Karpas-422 (cell line): Measurements from ENCODE around the gene FAM3A. TPM values are rescaled to one million over a fixed set of nuclear protein-coding genes. Genes with fewer than 3 reads are reported as not detected.
A peak's percentile ranks its signal among the peaks of the same experiment; 100 is the strongest.

ENCODE experiments used
- DNase-seq: peaks from one replicate; pipeline ENCODE4 v3.0.0-alpha.2; 2015
- H2AFZ ChIP-seq: fragments of 200-600 bp; sonication (generic); 2 replicates; pipeline ENCODE4 v1.6.1; 2014; ENCODE audit warnings: antibody characterized with exemption, low read length, mixed read lengths
- H3K27ac ChIP-seq: fragments of 200-600 bp; sonication (generic); 2 replicates; pipeline ENCODE4 v1.5.1; 2014; ENCODE audit warnings: mild to moderate bottlenecking, low read length, moderate library complexity
- H3K27me3 ChIP-seq: fragments of 200-600 bp; sonication (generic); 2 replicates; pipeline ENCODE4 v1.6.1; 2014; ENCODE audit warnings: low read length, mixed read lengths
- H3K36me3 ChIP-seq: fragments of 200-600 bp; sonication (generic); 2 replicates; pipeline ENCODE4 v1.6.1; 2014; ENCODE audit warnings: low read length, mixed read lengths; ENCODE audit not compliant: insufficient read depth
- H3K4me1 ChIP-seq: fragments of 200-600 bp; sonication (generic); 2 replicates; pipeline ENCODE4 v1.6.1; 2014; ENCODE audit warnings: mild to moderate bottlenecking, low read length, mixed read lengths
- H3K4me2 ChIP-seq: fragments of 200-600 bp; sonication (generic); 2 replicates; pipeline ENCODE4 v1.6.1; 2014; ENCODE audit warnings: low read length, low read depth, mild to moderate bottlenecking; ENCODE audit not compliant: poor library complexity, severe bottlenecking
- H3K4me3 ChIP-seq: fragments of 200-600 bp; sonication (generic); 2 replicates; pipeline ENCODE4 v1.5.1; 2014; ENCODE audit warnings: mild to moderate bottlenecking, antibody characterized with exemption, low read length, mixed read lengths
- H3K79me2 ChIP-seq: fragments of 200-600 bp; sonication (generic); 2 replicates; pipeline ENCODE4 v1.6.1; 2014; ENCODE audit warnings: mild to moderate bottlenecking, low read length, mixed read lengths
- H3K9ac ChIP-seq: fragments of 200-600 bp; sonication (generic); 2 replicates; pipeline ENCODE4 v1.6.0; 2014; ENCODE audit warnings: low read length
- H3K9me2 ChIP-seq: fragments of 200-600 bp; sonication (generic), shearing (Covaris generic); replicated peaks from 2 replicates; pipeline ENCODE4 v1.6.0; 2014; ENCODE audit warnings: mild to moderate bottlenecking, low read length, moderate library complexity; ENCODE audit not compliant: insufficient read depth
- H3K9me3 ChIP-seq: fragments of 300-700, 200-600 bp; sonication (generic); 2 replicates; pipeline ENCODE4 v1.6.1; 2014; ENCODE audit warnings: low read length, mixed read lengths
- H4K20me1 ChIP-seq: fragments of 200-600 bp; sonication (generic); 2 replicates; pipeline ENCODE4 v1.6.1; 2014; ENCODE audit warnings: mild to moderate bottlenecking, antibody characterized with exemption, low read length, low read depth; ENCODE audit not compliant: insufficient read depth
- total RNA-seq: library from RNA; depleted of rRNA; stranded (reverse); fragments of >200 nt; shearing (Covaris generic); gene quantifications from 2 replicates; pipeline ENCODE4 v1.2.3, GENCODE V29; 2014; ENCODE audit warnings: low replicate concordance

FAM3A gene
- total RNA-seq, 1 experiment from 2014 or later = 14.0 TPM

GRCh38 chrX:154483325-154483724 is 32.7 kb downstream of the FAM3A start:
- Histone ChIP-seq H3K79me2 (peaks cover 21% of the 10 kb centered on the region), H3K4me3 (no peak overlapping the region), H3K4me1 (peaks cover 63% of the 10 kb centered on the region), H4K20me1 (no peaks in the 10 kb centered on the region), H3K9me2 (no peaks in the 10 kb centered on the region), H2AFZ (no peak overlapping the region), H3K27ac (no peak overlapping the region), H3K27me3 (no peaks in the 10 kb centered on the region), H3K9me3 (no peaks in the 10 kb centered on the region), H3K4me2 (no peak overlapping the region), H3K36me3 (peaks cover 4% of the 10 kb centered on the region; the same call in 1 of the 2 replicates), H3K9ac (no peak overlapping the region)
- DNase-seq = no peak

GRCh38 chrX:154482786-154483185 is 33.2 kb downstream of the FAM3A start:
- H3K4me2 ChIP-seq = no peak overlapping the region
- H3K9me2 ChIP-seq = no peaks in the 10 kb centered on the region
- no peak overlapping the region for H3K4me3 ChIP-seq
- peaks cover 64% of the 10 kb centered on the region for H3K4me1 ChIP-seq
- H3K36me3 ChIP-seq = peaks cover 4% of the 10 kb centered on the region; the same call in 1 of the 2 replicates
- no peak overlapping the region for H2AFZ ChIP-seq
- H3K9me3 ChIP-seq = no peaks in the 10 kb centered on the region
- no peaks in the 10 kb centered on the region for H3K27me3 ChIP-seq
- H4K20me1 ChIP-seq = no peaks in the 10 kb centered on the region
- H3K79me2 ChIP-seq = peaks cover 18% of the 10 kb centered on the region
- DNase-seq = no peak
- H3K9ac ChIP-seq = peak overlapping the region; percentile 38; the same call in 1 of the 2 replicates
- H3K27ac ChIP-seq = peak overlapping the region; percentile 43

GRCh38 chrX:154481911-154482601 is 34.0 kb downstream of the FAM3A start:
- peaks cover 4% of the 10 kb centered on the region; the same call in 1 of the 2 replicates for H3K36me3 ChIP-seq
- peak overlapping the region; percentile 20 for H3K4me2 ChIP-seq
- H3K27me3 ChIP-seq = no peaks in the 10 kb centered on the region
- H3K4me1 ChIP-seq = peaks cover 62% of the 10 kb centered on the region
- H2AFZ ChIP-seq = peak overlapping the region; percentile 56; the same call in 1 of the 2 replicates
- peaks cover 18% of the 10 kb centered on the region for H3K79me2 ChIP-seq
- H3K27ac ChIP-seq = peak overlapping the region; percentile 43; the same call in 1 of the 2 replicates
- no peak overlapping the region for H3K4me3 ChIP-seq
- H3K9ac ChIP-seq = no peak overlapping the region; the same call in 1 of the 2 replicates
- no peaks in the 10 kb centered on the region for H3K9me2 ChIP-seq
- no peaks in the 10 kb centered on the region for H3K9me3 ChIP-seq
- DNase-seq = no peak
- H4K20me1 ChIP-seq = no peaks in the 10 kb centered on the region

GRCh38 chrX:154481195-154481594 is 34.8 kb downstream of the FAM3A start:
- no peaks in the 10 kb centered on the region for H3K9me3 ChIP-seq
- H4K20me1 ChIP-seq = no peaks in the 10 kb centered on the region
- no peaks in the 10 kb centered on the region for H3K27me3 ChIP-seq
- H2AFZ ChIP-seq = no peak overlapping the region
- H3K9me2 ChIP-seq = no peaks in the 10 kb centered on the region
- peaks cover 18% of the 10 kb centered on the region for H3K79me2 ChIP-seq
- peaks cover 4% of the 10 kb centered on the region; the same call in 1 of the 2 replicates for H3K36me3 ChIP-seq
- no peak overlapping the region for H3K4me3 ChIP-seq
- H3K4me1 ChIP-seq = peaks cover 62% of the 10 kb centered on the region
- no peak for DNase-seq
- 0 out of 2 replicates have a peak overlapping the region, but pooled peaks have one; percentile 34 for H3K27ac ChIP-seq
- no peak overlapping the region for H3K9ac ChIP-seq
- H3K4me2 ChIP-seq = no peak overlapping the region

GRCh38 chrX:154478728-154479622 is 37.1 kb downstream of the FAM3A start, which contains the start of gene LAGE3:
Gene LAGE3 (minus strand): TSS chrX:154479281. CDS start chrX:154478915, 366 bp downstream.
- peak within 1 kb of the TSS; percentile 79 for H3K9ac ChIP-seq
- H3K36me3 ChIP-seq = no peaks in the 10 kb centered on the region
- H3K27ac ChIP-seq = peak within 1 kb of the TSS; percentile 82
- H2AFZ ChIP-seq = no peak within 1 kb of the TSS; the same call in 1 of the 2 replicates
- no peaks in the 10 kb centered on the region for H3K27me3 ChIP-seq
- peak; percentile 94 for DNase-seq
- H4K20me1 ChIP-seq = no peaks in the 10 kb centered on the region
- H3K9me3 ChIP-seq = no peaks in the 10 kb centered on the region
- H3K4me2 ChIP-seq = peak within 1 kb of the TSS; percentile 68
- no peaks in the 10 kb centered on the region; the same call in 1 of the 2 replicates for H3K79me2 ChIP-seq
- no peaks in the 10 kb centered on the region for H3K9me2 ChIP-seq
- H3K4me3 ChIP-seq = peak within 1 kb of the TSS; percentile 74
- peaks cover 45% of the 10 kb centered on the region for H3K4me1 ChIP-seq

- DNase-seq = no peak
- Histone ChIP-seq H4K20me1 (no peaks in the 10 kb centered on the region), H3K9me2 (no peaks in the 10 kb centered on the region), H3K27ac (no peak overlapping the region), H3K4me3 (peak overlapping the region; percentile 74), H3K79me2 (no peaks in the 10 kb centered on the region; the same call in 1 of the 2 replicates), H2AFZ (no peak overlapping the region), H3K36me3 (no peaks in the 10 kb centered on the region), H3K27me3 (no peaks in the 10 kb centered on the region), H3K9me3 (no peaks in the 10 kb centered on the region), H3K4me2 (peak overlapping the region; percentile 68), H3K9ac (peak overlapping the region; percentile 79), H3K4me1 (peaks cover 35% of the 10 kb centered on the region)
These were observed 38.0 kb downstream of the FAM3A start for GRCh38 chrX:154477891-154478477.

- Histone ChIP-seq H3K9ac (no peak overlapping the region), H2AFZ (no peak overlapping the region)
These were observed 39.2 kb downstream of the FAM3A start for GRCh38 chrX:154476821-154477220.

More at GRCh38 chrX:154476821-154477220, 39.2 kb downstream of the FAM3A start:
- Histone ChIP-seq H3K27ac (no peak overlapping the region), H3K79me2 (no peaks in the 10 kb centered on the region; the same call in 1 of the 2 replicates), H3K36me3 (no peaks in the 10 kb centered on the region), H3K27me3 (no peaks in the 10 kb centered on the region), H3K4me2 (no peak overlapping the region), H3K4me3 (no peak overlapping the region), H3K9me2 (no peaks in the 10 kb centered on the region), H4K20me1 (no peaks in the 10 kb centered on the region), H3K9me3 (no peaks in the 10 kb centered on the region), H3K4me1 (peaks cover 23% of the 10 kb centered on the region)
- no peak for DNase-seq
